Panc1 (cell line): ENCODE data around the gene ICOSLG.
"Not testable (repeated sequence)": the region's sequence is repeated elsewhere in the genome, so short reads cannot be mapped to it uniquely, and the experiment has no call there.

Experiments used
- CTCF ChIP-seq: fragments of 450-650 bp; IDR thresholded peaks from 2 replicates; pipeline ENCODE4 v1.5.1; 2017; ENCODE audit warnings: mild to moderate bottlenecking
- POLR2AphosphoS5 ChIP-seq: IDR thresholded peaks from 2 replicates; pipeline ENCODE4 v1.6.1; 2012; ENCODE audit warnings: mild to moderate bottlenecking, low read depth, low read length, moderate library complexity

DNA sequence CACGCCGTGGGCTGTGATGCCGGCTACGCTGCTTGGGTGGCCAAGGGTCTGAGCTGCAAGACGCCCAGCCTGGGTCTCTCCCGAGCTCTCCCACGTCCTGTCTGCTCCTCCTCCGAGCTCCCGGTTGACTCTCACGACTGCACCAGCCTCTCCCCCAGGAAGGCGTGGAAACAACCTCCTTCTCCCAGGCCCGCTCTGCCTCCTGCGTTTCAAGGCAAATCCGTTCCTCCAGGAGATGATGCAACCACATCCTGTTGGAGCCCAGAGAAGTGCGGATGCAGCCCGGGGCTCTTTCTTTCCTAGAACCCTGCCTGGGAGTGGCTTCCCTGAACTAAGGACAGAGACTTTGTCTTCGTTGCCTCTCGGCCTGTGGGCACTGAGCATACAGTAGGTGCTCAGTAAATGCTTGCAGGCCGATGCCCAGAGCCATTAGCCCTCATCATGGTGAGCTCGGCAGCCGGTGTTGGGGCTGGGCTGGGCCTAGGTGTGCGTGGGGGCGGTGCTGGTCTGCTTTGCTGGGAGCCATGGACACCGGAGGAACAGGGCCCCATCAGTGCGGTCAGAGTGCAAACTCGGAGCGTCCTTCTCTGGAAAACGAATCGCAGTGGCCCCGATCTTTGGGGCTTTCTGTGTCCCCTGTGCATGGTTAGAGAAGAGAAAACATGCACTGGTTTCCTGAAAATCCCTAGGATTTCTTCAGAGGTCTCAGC, 38.0 kb downstream of the ICOSLG start:
- TF ChIP-seq CTCF, POLR2AphosphoS5: not testable (repeated sequence)
